Esophagus squamous epithelium (tissue), 4 donors: ENCODE measurements around the gene PLEKHA6.

Experiments used
- CTCF ChIP-seq, 6 experiments: fragments of 450-650 bp in 4 of 6; fragments of 200-600 bp in 2 of 6; sonication (generic) in 2 of 6; IDR thresholded peaks; one replicate each; pipeline ENCODE4 v1.5.1; 2016 to 2019; ENCODE audit warnings: antibody characterized with exemption in 6 of 6, mild to moderate bottlenecking in 4 of 6, moderate library complexity in 4 of 6
- POLR2A ChIP-seq, 4 donors: fragments of 450-650 bp; IDR thresholded peaks; one replicate each; pipeline ENCODE4 v1.6.1; 2017; ENCODE audit warnings: antibody characterized with exemption in 4 of 4, mild to moderate bottlenecking in 4 of 4, moderate library complexity in 3 of 4

GRCh38 chr1:204348242-204348641, 11.5 kb downstream of the PLEKHA6 start:
- no peak for TF ChIP-seq POLR2A (IDR thresholded peaks at IDR 0.05)
- no peak for TF ChIP-seq CTCF (IDR thresholded peaks at IDR 0.05)
